ENCODE results near the gene CD8A. TPM values are rescaled to one million over a fixed set of nuclear protein-coding genes. Genes with fewer than 3 reads are reported as not detected.

Gene CD8A
- total RNA-seq, 8 experiments from 2014 or later, result 0.18 to 1.9 (median 0.60) TPM; not detected in 1

DNA sequence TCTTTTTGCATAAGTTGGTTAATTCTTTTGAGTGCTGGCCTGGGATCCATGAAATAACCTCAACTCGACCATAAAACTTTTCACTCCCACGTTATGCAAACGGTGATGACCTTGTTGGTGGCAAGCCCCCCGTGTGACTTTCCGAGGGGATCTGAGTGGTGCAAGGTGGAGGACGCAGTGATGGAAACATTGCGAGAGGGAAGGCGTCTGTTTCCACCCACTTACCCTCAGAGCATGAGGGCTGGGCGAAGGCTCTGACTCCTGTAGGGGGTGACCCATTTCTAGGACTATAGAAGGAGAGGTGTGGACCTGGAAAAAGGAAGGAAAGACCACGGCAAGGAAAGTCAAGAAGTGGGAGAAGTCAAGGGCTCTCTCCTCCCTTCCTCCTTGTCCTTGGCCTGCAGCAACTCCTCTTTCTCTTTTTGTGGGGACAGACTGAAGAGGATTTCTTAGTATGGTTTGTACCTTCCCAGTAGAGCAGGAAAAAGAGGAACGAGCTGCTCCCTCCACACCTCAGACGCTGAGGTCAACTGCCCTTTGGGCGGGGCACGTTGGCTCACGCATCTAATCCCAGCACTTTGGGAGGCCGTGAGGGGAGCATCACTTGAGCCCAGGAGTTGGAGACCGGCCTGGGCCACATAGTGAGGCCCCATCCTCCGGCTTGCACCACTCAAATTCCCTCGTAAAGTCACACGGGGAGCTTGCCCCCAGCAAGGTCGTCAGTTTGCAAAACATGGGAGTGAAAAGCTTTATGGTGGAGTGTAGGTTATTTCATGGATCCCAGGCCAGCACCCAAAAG, 15.5 kb upstream of the CD8A start:
- WGBS, 10 experiments, result 58 to 100% (median 80%) methylated on average over 4 to 14 of the region's 21 CpGs
- H3K27ac ChIP-seq, result no peak overlapping the region
- in situ Hi-C loops (cut with MboI; ENCODE audit: low pct_unique_long_range_greater_than_20kb in 2 of 9, low sequenced_read_pairs in 9 of 9, unreplicated experiment in 9 of 9), result no loop called here
- ATAC-seq (replicated peaks in 6 of 8), result no peak
- H3K4me1 ChIP-seq (replicated peaks in 1 of 2), result peaks cover 0 to 5% of the 10 kb centered on the region in 2 donors
- H3K4me3 ChIP-seq, result no peak overlapping the region

DNA sequence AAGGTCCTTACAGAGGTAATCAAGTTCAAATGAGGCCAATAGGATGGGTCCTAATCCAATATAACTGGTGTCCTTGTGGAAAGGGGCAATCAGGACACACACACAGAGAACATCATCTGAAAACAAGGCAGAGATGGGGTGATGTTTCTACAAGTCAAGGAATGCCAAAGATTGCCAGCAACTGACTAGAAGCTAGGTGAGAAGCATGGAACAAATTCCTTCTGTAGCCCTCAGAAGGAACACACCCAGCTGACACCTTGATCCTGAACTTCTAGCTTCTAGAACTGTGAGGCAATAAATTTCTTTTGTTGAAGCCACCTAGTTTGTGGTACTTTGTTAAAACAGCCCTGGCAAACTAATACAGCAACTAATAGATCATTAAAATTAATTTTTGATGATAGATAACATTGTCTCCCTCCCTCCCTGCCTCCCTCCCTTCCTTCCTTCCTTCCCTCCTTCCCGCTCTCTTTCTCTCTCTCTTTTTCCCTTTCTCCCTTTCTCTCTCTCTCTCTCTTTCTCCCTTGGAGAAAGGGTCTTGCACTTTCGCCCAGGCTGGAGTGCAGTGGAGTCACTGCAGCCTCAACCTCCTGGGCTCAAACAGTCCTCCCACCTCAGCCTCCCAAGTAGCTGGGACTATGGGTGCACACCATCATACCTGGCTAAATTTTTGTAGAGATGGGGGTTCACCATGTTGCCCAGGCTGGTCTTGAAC, 10.3 kb upstream of the CD8A start:
- no peak for ATAC-seq (replicated peaks in 6 of 8)
- no peak overlapping the region for H3K27ac ChIP-seq
- H3K4me3 ChIP-seq, result no peak overlapping the region
- H3K4me1 ChIP-seq (replicated peaks in 1 of 2), result no peaks in the 10 kb centered on the region
- 60 to 80% (median 65%) methylated on average over 1 to 2 of the region's 2 CpGs; no CpG with 5 or more reads in 6 of the 10 experiments for WGBS, 10 experiments
- in situ Hi-C loops (cut with MboI; ENCODE audit: low pct_unique_long_range_greater_than_20kb in 2 of 9, low sequenced_read_pairs in 9 of 9, unreplicated experiment in 9 of 9), result no loop called here

DNA sequence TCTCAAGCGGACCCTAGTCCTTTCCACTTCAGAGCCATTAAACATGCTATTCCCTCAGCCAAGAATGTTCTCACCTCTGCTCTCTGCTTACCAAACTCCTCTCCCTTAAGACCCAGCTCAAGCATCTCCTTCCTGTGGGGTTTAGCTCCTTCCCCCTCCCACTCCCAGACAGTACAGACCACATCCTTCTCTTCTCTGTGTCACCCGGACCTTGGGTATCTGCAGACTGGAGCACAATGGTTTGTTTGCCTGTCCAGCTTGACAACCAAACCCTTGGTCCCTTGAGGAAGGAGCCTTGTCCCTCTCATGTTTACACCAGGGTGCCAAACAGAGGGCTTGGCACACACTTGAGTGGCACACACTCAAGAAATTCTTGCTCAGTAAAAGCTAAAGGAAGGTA, 4.1 kb upstream of the CD8A start:
- ATAC-seq (replicated peaks in 6 of 8), result no peak
- WGBS, 10 experiments, result 20 to 100% (median 94%) methylated on average over 1 to 2 of the region's 2 CpGs; no CpG with 5 or more reads in 1 of the 10 experiments
- no peak overlapping the region for H3K4me3 ChIP-seq
- H3K4me1 ChIP-seq (replicated peaks in 1 of 2), result peaks cover 0 to 8% of the 10 kb centered on the region in 2 donors
- H3K27ac ChIP-seq, result no peak overlapping the region
- in situ Hi-C loops (cut with MboI; ENCODE audit: low pct_unique_long_range_greater_than_20kb in 2 of 9, low sequenced_read_pairs in 9 of 9, unreplicated experiment in 9 of 9), result no loop called here

DNA sequence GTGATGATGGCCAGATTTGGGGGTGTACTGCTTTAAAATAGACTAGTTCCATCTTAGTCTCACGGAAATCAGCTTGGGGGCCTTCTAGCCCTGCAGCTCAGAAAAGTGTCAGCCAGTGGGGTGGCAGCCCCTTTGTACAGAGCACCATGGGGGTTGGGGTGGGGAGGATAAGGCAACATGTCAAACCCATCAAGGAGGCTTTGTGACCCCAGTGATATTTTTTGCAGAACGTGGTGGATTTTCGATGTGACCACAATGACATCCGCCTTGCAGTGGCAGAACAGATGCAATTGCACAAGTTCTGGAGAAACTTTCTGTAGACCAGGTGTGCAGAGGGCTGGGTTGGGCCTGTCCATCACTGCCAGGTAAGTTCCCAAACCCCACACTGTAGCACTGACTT, 3.0 kb upstream of the CD8A start:
- Histone ChIP-seq H3K27ac (no peak overlapping the region), H3K4me3 (no peak overlapping the region), H3K4me1 (replicated peaks in 1 of 2) (peaks cover 0 to 15% of the 10 kb centered on the region in 2 donors)
- in situ Hi-C loops (cut with MboI; ENCODE audit: low pct_unique_long_range_greater_than_20kb in 2 of 9, low sequenced_read_pairs in 9 of 9, unreplicated experiment in 9 of 9), result no loop called here
- WGBS, 10 experiments, result 0 to 92% (median 70%) methylated on average over 1 to 2 of the region's 4 CpGs; no CpG with 5 or more reads in 5 of the 10 experiments
- ATAC-seq (replicated peaks in 6 of 8), result no peak

DNA sequence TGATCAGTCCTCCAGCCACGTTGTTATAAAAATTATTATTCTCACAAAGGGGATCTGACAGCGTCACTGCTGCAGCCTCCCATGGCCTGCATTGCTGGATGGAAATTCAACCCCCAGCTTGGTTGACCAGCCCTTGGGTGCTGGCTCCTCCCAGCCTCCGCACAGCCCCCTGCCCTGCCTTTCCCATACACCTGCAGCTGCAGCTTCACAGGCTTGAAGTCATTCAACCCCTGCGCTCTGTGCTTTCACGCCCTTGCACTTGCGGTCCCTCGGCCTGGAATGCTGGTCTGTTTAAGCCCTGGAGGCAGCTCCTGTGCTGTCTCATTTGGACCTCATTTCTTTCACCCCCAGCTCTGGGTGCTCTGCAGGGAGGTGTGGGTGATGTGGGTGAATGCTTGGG, 860 bp upstream of the CD8A start:
- 0 to 47% (median 25%) methylated on average over 1 to 6 of the region's 7 CpGs; no CpG with 5 or more reads in 3 of the 10 experiments for WGBS, 10 experiments
- Histone ChIP-seq H3K27ac (no peak overlapping the region), H3K4me3 (no peak overlapping the region), H3K4me1 (replicated peaks in 1 of 2) (peaks cover 0 to 15% of the 10 kb centered on the region in 2 donors)
- in situ Hi-C loops (cut with MboI; ENCODE audit: low pct_unique_long_range_greater_than_20kb in 2 of 9, low sequenced_read_pairs in 9 of 9, unreplicated experiment in 9 of 9), result no loop called here
- ATAC-seq (replicated peaks in 6 of 8), result peak in 5 of 8 experiments; percentile 40 to 60 (median 57)

DNA sequence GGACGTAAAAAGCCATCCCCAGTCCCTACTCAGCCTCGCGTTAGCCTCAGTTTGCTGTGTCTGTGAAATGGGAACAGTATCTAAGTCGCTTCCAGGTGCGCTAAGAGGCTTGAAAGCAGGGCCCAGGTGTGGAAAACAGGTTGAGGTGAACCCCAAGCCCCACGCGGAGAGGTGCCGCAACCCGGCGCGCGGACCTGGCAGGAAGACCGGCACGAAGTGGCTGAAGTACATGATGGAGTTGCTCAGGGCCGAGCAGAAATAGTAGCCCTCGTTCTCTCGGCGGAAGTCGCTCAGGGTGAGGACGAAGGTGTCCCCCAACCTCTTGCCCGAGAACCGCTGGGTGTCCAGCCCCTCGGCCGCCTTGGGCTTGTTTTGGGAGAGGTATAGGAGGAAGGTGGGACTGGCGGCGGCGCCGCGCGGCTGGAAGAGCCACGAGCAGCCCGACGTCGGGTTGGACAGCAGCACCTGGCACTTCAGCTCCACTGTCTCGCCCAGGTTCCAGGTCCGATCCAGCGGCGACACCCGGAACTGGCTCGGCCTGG, 508 bp downstream of the CD8A start:
- ATAC-seq (replicated peaks in 6 of 8), result peak in 5 of 8 experiments; percentile 14 to 47 (median 29)
- peaks cover 0 to 15% of the 10 kb centered on the region in 2 donors for H3K4me1 ChIP-seq (replicated peaks in 1 of 2)
- peak overlapping the region in 2 of 5 donors; percentile 12 to 19 for H3K4me3 ChIP-seq
- WGBS, 10 experiments, result 5 to 37% (median 20%) methylated on average over 1 to 8 of the region's 40 CpGs; no CpG with 5 or more reads in 5 of the 10 experiments
- no peak overlapping the region for H3K27ac ChIP-seq
- in situ Hi-C loops (cut with MboI; ENCODE audit: low pct_unique_long_range_greater_than_20kb in 2 of 9, low sequenced_read_pairs in 9 of 9, unreplicated experiment in 9 of 9), result no loop called here

DNA sequence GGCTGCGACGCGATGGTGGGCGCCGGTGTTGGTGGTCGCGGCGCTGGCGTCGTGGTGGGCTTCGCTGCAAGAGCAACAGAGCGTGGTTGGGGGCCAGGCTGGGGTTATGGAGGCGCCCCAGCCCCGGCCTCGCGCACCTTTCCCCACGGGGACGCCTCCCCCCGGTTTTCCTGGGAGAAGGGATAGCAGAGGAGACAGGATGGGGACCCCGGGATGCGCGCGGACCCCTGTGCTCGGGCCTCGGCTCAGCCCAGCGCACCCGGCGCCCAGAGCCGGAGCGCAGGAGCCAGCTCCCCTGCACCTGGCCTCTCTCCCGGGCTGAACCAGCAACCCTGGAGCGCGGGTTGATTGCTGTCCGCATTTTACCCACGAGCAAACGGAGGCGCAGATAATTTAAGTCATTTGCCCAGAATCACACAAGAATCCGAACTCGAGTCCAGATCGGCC, 1.0 kb downstream of the CD8A start:
- H3K4me1 ChIP-seq (replicated peaks in 1 of 2), result peaks cover 0 to 15% of the 10 kb centered on the region in 2 donors
- WGBS, 10 experiments, result 0 to 12% (median 2%) methylated on average over 1 to 6 of the region's 40 CpGs; no CpG with 5 or more reads in 6 of the 10 experiments
- in situ Hi-C loops (cut with MboI; ENCODE audit: low pct_unique_long_range_greater_than_20kb in 2 of 9, low sequenced_read_pairs in 9 of 9, unreplicated experiment in 9 of 9), result no loop called here
- peak overlapping the region in 1 of 5 donors; percentile 4 for H3K4me3 ChIP-seq
- peak in 1 of 8 experiments; percentile 11 for ATAC-seq (replicated peaks in 6 of 8)
- H3K27ac ChIP-seq, result no peak overlapping the region

DNA sequence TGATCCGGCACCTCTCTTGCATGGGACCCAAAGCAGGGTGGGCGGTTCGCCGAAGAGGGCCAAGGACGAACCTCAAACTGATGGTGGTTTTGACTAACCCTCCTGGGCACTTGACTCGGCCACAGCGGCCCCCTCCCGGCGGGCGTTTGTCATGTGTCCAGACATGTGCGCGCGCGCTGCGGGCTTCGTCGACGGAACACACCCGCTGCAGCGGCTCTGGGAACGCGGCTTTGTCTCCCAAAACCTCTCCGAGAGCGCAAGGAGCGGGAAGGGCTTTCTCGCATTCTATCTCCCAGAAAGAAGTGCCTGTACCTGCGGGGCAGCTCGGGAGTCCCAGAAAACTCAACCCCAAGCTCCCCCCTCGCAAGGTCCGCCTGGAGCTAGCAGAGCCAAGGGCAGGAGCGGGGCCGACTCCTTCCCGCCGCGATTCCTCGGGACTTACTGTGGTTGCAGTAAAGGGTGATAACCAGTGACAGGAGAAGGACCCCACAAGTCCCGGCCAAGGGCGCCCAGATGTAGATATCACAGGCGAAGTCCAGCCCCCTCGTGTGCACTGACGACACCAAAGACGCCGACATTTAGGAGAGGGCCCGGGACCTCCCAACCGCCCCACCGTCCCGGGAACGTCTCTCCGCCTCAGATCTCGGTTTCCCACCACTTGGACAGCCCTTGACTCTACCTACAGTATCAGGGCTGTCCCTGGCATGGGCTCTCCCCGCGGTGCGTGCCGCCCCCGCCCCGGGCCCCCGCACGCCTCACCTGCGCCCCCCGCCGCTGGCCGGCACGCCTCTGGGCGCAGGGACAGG, 1.6 kb downstream of the CD8A start:
- H3K4me1 ChIP-seq (replicated peaks in 1 of 2), result peaks cover 0 to 15% of the 10 kb centered on the region in 2 donors
- ATAC-seq (replicated peaks in 6 of 8), result peak in 2 of 8 experiments; percentile 28 to 35
- in situ Hi-C loops (cut with MboI; ENCODE audit: low pct_unique_long_range_greater_than_20kb in 2 of 9, low sequenced_read_pairs in 9 of 9, unreplicated experiment in 9 of 9), result no loop called here
- peak overlapping the region in 1 of 5 donors; percentile 4 for H3K4me3 ChIP-seq
- no peak overlapping the region for H3K27ac ChIP-seq
- WGBS, 10 experiments, result 0 to 40% (median 4%) methylated on average over 1 to 14 of the region's 64 CpGs; no CpG with 5 or more reads in 5 of the 10 experiments

DNA sequence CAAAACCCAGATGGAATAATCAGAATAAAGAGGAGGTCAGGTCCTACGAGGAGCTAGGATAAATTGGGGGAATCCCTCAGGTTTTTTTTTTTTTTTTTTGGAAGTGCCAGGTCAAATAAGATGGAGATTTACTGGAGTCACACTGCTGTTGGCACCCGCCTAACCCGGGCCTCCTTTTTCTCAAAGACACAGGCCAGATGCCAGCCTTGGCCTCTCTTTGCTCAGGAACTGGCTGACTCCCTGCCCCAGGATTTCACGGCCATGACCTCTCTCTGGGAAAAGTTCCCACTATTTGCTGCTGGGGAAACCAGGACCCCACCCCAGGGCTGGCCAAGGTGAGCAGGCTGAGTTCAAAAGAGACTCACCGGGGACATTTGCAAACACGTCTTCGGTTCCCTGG, 2.5 kb downstream of the CD8A start:
- in situ Hi-C loops (cut with MboI; ENCODE audit: low pct_unique_long_range_greater_than_20kb in 2 of 9, low sequenced_read_pairs in 9 of 9, unreplicated experiment in 9 of 9), result no loop called here
- 20 to 82% (median 67%) methylated on average over 1 to 6 of the region's 7 CpGs; no CpG with 5 or more reads in 1 of the 10 experiments for WGBS, 10 experiments
- Histone ChIP-seq H3K27ac (no peak overlapping the region), H3K4me1 (replicated peaks in 1 of 2) (peaks cover 0 to 15% of the 10 kb centered on the region in 2 donors), H3K4me3 (no peak overlapping the region)
- ATAC-seq (replicated peaks in 6 of 8), result no peak

DNA sequence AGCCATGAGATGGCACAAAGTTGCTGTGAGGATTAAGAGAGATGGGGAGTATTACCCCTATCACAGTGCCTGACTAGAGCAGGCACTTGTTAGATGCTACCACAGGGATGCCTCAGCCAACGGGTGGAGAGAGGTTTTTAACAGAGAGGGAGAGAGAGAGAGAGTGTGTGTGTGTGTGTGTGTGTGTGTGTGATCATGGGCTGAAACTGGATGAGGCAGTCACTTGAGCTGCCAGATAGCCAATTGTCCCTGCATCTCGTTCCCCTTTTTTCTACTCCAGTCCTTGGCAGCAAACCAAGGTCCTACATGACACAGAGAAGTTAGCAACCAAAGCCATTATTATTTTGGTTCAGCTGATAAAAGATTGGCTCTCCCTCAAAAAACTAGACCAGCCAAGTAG, 3.0 kb downstream of the CD8A start:
- in situ Hi-C loops (cut with MboI; ENCODE audit: low pct_unique_long_range_greater_than_20kb in 2 of 9, low sequenced_read_pairs in 9 of 9, unreplicated experiment in 9 of 9), result no loop called here
- H3K27ac ChIP-seq, result no peak overlapping the region
- 0 to 40% (median 13%) methylated on average over 1 to 2 of the region's 2 CpGs; no CpG with 5 or more reads in 2 of the 10 experiments for WGBS, 10 experiments
- ATAC-seq (replicated peaks in 6 of 8), result peak in 3 of 8 experiments; percentile 21 to 47 (median 31)
- peaks cover 0 to 15% of the 10 kb centered on the region in 2 donors for H3K4me1 ChIP-seq (replicated peaks in 1 of 2)
- no peak overlapping the region for H3K4me3 ChIP-seq

DNA sequence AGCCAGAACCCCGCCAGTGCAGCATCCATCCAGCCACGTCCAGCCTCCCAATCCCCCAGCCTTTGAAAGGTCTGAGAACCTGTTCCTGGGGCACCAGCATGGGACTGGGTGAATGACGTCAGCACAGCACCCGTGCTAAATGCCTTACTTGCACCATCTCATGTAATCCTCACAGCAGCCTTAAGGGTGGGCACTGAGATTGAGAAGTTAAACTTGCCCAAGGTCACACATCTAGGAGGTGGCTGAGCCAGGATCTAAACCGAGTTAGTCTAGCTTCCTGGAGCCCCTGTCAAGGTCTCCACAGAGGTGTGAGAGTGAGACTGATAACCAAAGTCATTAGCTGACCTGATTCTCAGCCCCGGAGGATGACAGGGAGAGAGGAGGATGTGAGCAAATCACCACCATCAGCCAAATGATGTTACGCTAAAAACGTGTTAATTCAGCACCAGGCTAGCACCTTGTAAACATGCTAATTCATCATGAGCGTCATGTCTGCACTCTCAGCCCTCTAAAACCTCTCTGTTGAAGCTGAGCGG, 4.6 kb downstream of the CD8A start:
- Histone ChIP-seq H3K27ac (no peak overlapping the region), H3K4me3 (no peak overlapping the region), H3K4me1 (replicated peaks in 1 of 2) (peaks cover 0 to 13% of the 10 kb centered on the region in 2 donors)
- no peak for ATAC-seq (replicated peaks in 6 of 8)
- 20 to 100% (median 64%) methylated on average over 1 to 5 of the region's 10 CpGs; no CpG with 5 or more reads in 2 of the 10 experiments for WGBS, 10 experiments
- in situ Hi-C loops (cut with MboI; ENCODE audit: low pct_unique_long_range_greater_than_20kb in 2 of 9, low sequenced_read_pairs in 9 of 9, unreplicated experiment in 9 of 9), result no loop called here

DNA sequence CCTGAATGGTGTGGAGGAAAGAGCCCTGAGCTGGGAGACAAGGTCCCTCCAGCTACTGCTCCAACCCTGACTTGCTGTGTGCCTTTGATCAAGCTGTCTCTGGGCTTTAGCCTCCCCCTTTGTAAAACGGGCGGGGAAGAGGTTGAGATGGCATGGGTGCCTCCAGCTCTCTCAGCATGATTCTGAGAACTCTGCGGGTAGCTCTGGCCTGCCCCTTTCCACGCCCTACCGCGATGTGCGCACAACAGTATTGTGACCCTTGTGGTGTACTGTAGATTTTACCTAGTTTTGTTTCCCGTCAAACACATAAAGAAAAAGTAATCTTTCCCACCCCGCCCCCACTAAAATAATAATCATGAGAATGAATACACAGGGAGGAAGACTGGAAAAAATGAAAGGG, 5.3 kb downstream of the CD8A start:
- H3K4me3 ChIP-seq, result no peak overlapping the region
- in situ Hi-C loops (cut with MboI; ENCODE audit: low pct_unique_long_range_greater_than_20kb in 2 of 9, low sequenced_read_pairs in 9 of 9, unreplicated experiment in 9 of 9), result no loop called here
- H3K4me1 ChIP-seq (replicated peaks in 1 of 2), result peaks cover 0 to 12% of the 10 kb centered on the region in 2 donors
- no peak for ATAC-seq (replicated peaks in 6 of 8)
- 48 to 100% (median 78%) methylated on average over 1 to 9 of the region's 9 CpGs; no CpG with 5 or more reads in 2 of the 10 experiments for WGBS, 10 experiments
- no peak overlapping the region for H3K27ac ChIP-seq

Measured in motor neuron (in vitro differentiated cells).